HepG2 (cell line): ENCODE results near the gene CAPS2. TPM values are rescaled to one million over a fixed set of nuclear protein-coding genes. Genes with fewer than 3 reads are reported as not detected.

Source experiments
- CBX5 ChIP-seq: sonication (generic); formaldehyde crosslinking; IDR thresholded peaks from 2 replicates; pipeline ENCODE4 v1.4.0; 2020; ENCODE audit warnings: missing genetic modification reagents, borderline replicate concordance
- ETV5 ChIP-seq: IDR thresholded peaks from 2 replicates; pipeline ENCODE4 v1.6.1; 2018; ENCODE audit warnings: missing biosample characterization, missing genetic modification reagents, inconsistent platforms, borderline replicate concordance
- LCORL ChIP-seq, 2 experiments: fragments of 450-650 bp in 1 of 2; sonication (generic) in 1 of 2; formaldehyde crosslinking in 1 of 2; IDR thresholded peaks; 2 replicates each; pipeline versions ENCODE4 v1.5.0 to v1.6.1; 2017 to 2020; ENCODE audit warnings: antibody characterized with exemption in 1 of 2, missing genetic modification reagents in 1 of 2
- NONO ChIP-seq, 2 experiments: fragments of 450-650 bp in 1 of 2; sonication (generic) in 1 of 2; formaldehyde crosslinking in 1 of 2; IDR thresholded peaks in 1 of 2; conservative IDR thresholded peaks in 1 of 2; 2 replicates each; pipeline versions ENCODE4 v1.6.1 to v1.8.0; 2017 to 2022; ENCODE audit warnings: mild to moderate bottlenecking in 1 of 2, missing genetic modification reagents in 1 of 2, moderate library complexity in 1 of 2
- REPIN1 ChIP-seq: sonication (generic); formaldehyde crosslinking; IDR thresholded peaks from 2 replicates; pipeline ENCODE4 v1.8.0; 2022; ENCODE audit warnings: missing genetic modification reagents, low read depth, mild to moderate bottlenecking, borderline replicate concordance
- SMAD1 ChIP-seq: sonication (generic); formaldehyde crosslinking; IDR thresholded peaks from 2 replicates; pipeline ENCODE4 v1.4.0; 2020; ENCODE audit warnings: missing genetic modification reagents, low read depth, mild to moderate bottlenecking, borderline replicate concordance
- ZKSCAN5 ChIP-seq: sonication (generic); formaldehyde crosslinking; IDR thresholded peaks from 2 replicates; pipeline ENCODE4 v1.5.1; 2020; ENCODE audit warnings: mild to moderate bottlenecking, missing genetic modification reagents
- polyA plus RNA-seq, 8 experiments: library from polyadenylated mRNA; depleted of rRNA in 3 of 8; stranded (reverse) in 7 of 8; unstranded in 1 of 8; fragments of >200 nt; fragmentation: Illumina TruSeq in 4 of 8; extraction: Trizol in 4 of 8; gene quantifications; 2 replicates each; pipeline versions ENCODE4 v1.2.1 to v1.2.3, GENCODE V29; 2011 to 2016; ENCODE audit warnings: low read depth in 4 of 8, missing spikeins in 1 of 8, mixed read lengths in 1 of 8; ENCODE audit not compliant: insufficient read depth in 1 of 8
- total RNA-seq, 5 experiments: library from RNA; depleted of rRNA; stranded (reverse); fragments of >200 nt; fragmentation: Illumina TruSeq; extraction: Trizol; gene quantifications; 2 replicates each; pipeline ENCODE4 v1.2.3, GENCODE V29; 2016; ENCODE audit warnings: low read depth in 1 of 5
- TF ChIP-seq, protein P1 (sequence below): sonication (generic); formaldehyde crosslinking; IDR thresholded peaks from 2 replicates; pipeline ENCODE4 v1.4.0; 2020; ENCODE audit warnings: missing genetic modification reagents
- TF ChIP-seq, protein P2 (sequence below): sonication (generic); formaldehyde crosslinking; IDR thresholded peaks from 2 replicates; pipeline ENCODE4 v1.4.0; 2020; ENCODE audit warnings: mild to moderate bottlenecking, missing genetic modification reagents

The CAPS2 gene
- total and polyA plus RNA-seq, 2 of the 13 experiments (the other 11 are each of a cell fraction or from before 2014, with no cell fraction given) = 0.11 TPM; not detected in 1

GRCh38 chr12:75334384-75335030 lies 4.4 kb upstream of the CAPS2 start, which contains the start of gene GLIPR1L1 (continued):
- TF ChIP-seq CBX5 (no peak), REPIN1 (CRISPR knock-in tag) (peak; percentile 27; the same call in 1 of the 2 replicates), LCORL (IDR thresholded peaks at IDR 0.05) (no peak), LCORL (CRISPR knock-in tag; IDR thresholded peaks at IDR 0.05) (0 out of 2 replicates have a peak, but pooled peaks have one; percentile 31), NONO (IDR thresholded peaks at IDR 0.05) (no peak), NONO (CRISPR knock-in tag; conservative IDR thresholded peaks at IDR 0.05) (no peak), SMAD1 (no peak), ZKSCAN5 (CRISPR knock-in tag) (no peak), ETV5 (CRISPR knock-in tag) (no peak)
- TF ChIP-seq, protein P1, sequence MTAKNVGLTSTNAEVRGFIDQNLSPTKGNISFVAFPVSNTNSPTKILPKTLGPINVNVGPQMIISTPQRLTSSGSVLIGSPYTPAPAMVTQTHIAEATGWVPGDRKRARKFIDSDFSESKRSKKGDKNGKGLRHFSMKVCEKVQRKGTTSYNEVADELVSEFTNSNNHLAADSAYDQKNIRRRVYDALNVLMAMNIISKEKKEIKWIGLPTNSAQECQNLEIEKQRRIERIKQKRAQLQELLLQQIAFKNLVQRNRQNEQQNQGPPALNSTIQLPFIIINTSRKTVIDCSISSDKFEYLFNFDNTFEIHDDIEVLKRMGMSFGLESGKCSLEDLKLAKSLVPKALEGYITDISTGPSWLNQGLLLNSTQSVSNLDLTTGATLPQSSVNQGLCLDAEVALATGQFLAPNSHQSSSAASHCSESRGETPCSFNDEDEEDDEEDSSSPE (CRISPR knock-in tag) = no peak
- TF ChIP-seq, protein P2, sequence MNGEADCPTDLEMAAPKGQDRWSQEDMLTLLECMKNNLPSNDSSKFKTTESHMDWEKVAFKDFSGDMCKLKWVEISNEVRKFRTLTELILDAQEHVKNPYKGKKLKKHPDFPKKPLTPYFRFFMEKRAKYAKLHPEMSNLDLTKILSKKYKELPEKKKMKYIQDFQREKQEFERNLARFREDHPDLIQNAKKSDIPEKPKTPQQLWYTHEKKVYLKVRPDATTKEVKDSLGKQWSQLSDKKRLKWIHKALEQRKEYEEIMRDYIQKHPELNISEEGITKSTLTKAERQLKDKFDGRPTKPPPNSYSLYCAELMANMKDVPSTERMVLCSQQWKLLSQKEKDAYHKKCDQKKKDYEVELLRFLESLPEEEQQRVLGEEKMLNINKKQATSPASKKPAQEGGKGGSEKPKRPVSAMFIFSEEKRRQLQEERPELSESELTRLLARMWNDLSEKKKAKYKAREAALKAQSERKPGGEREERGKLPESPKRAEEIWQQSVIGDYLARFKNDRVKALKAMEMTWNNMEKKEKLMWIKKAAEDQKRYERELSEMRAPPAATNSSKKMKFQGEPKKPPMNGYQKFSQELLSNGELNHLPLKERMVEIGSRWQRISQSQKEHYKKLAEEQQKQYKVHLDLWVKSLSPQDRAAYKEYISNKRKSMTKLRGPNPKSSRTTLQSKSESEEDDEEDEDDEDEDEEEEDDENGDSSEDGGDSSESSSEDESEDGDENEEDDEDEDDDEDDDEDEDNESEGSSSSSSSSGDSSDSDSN (CRISPR knock-in tag) = peak; percentile 25; the same call in 1 of the 2 replicates
